ENCODE measurements around the gene DLG2. TPM values are rescaled to one million over a fixed set of nuclear protein-coding genes. Genes with fewer than 3 reads are reported as not detected.
A peak's percentile ranks its signal among the peaks of the same experiment; 100 is the strongest.

DLG2 gene
- polyA plus RNA-seq, 1 donor: 14.7 TPM

GRCh38 chr11:84247926-84248325 lies 1379.2 kb downstream of the DLG2 start:
- DNase-seq: no peak

- DNase-seq: no peak
Observed at GRCh38 chr11:84247129-84247528, 1380.0 kb downstream of the DLG2 start.

- DNase-seq: no peak
Observed at GRCh38 chr11:84243629-84244263, 1383.4 kb downstream of the DLG2 start.

GRCh38 chr11:84241343-84242131 lies 1385.6 kb downstream of the DLG2 start:
- DNase-seq: no peak

GRCh38 chr11:84240847-84241246 lies 1386.3 kb downstream of the DLG2 start:
- DNase-seq: no peak

GRCh38 chr11:84236436-84236835 lies 1390.7 kb downstream of the DLG2 start:
- no peak for DNase-seq

- no peak for DNase-seq
Observed at GRCh38 chr11:84234462-84235202, 1392.5 kb downstream of the DLG2 start.

- no peak for DNase-seq
Observed at GRCh38 chr11:84234011-84234410, 1393.1 kb downstream of the DLG2 start.

GRCh38 chr11:84232511-84232910 lies 1394.6 kb downstream of the DLG2 start:
- DNase-seq: no peak

- no peak for DNase-seq
Observed at GRCh38 chr11:84230402-84230801, 1396.7 kb downstream of the DLG2 start.

- no peak for DNase-seq
Observed at GRCh38 chr11:84227970-84228665, 1399.0 kb downstream of the DLG2 start.

GRCh38 chr11:84224042-84224441 lies 1403.1 kb downstream of the DLG2 start:
- no peak for DNase-seq

GRCh38 chr11:84218318-84218717 lies 1408.8 kb downstream of the DLG2 start:
- no peak for DNase-seq

- peak; percentile 6 for DNase-seq
Observed at GRCh38 chr11:84215672-84216071, 1411.5 kb downstream of the DLG2 start.

- no peak for DNase-seq
Observed at GRCh38 chr11:84214557-84214956, 1412.6 kb downstream of the DLG2 start.

GRCh38 chr11:84212468-84213390 lies 1414.4 kb downstream of the DLG2 start:
- DNase-seq: no peak

- DNase-seq: no peak
Observed at GRCh38 chr11:84211896-84212295, 1415.2 kb downstream of the DLG2 start.

GRCh38 chr11:84194696-84195095 lies 1432.4 kb downstream of the DLG2 start:
- DNase-seq: no peak

GRCh38 chr11:84193706-84194105 lies 1433.4 kb downstream of the DLG2 start:
- no peak for DNase-seq

- DNase-seq: no peak
Observed at GRCh38 chr11:84188521-84188920, 1438.6 kb downstream of the DLG2 start.

- no peak for DNase-seq
Observed at GRCh38 chr11:84173078-84173477, 1454.1 kb downstream of the DLG2 start.

GRCh38 chr11:84165139-84165538 lies 1462.0 kb downstream of the DLG2 start:
- DNase-seq: no peak
